Head of caudate nucleus (tissue), 42 donors: ENCODE measurements around the gene ICAM4.

Experiments used
- DNase-seq, 42 donors: peaks; one replicate each; pipeline versions ENCODE4 v3.0.0 to v3.0.0-alpha.2; 2020 to 2021; ENCODE audit warnings: mixed read lengths in 7 of 42
- intact Hi-C: fragments of 100-400 bp; cut with DNase I; formaldehyde crosslinking; loops from one replicate; pipeline ENCODE4 v1.15.0; 2022

ICAM4 gene

GRCh38 chr19:10306327-10306726 is 19.6 kb downstream of the ICAM4 start:
- intact Hi-C loops: no loop called here
- no peak for DNase-seq

DNA sequence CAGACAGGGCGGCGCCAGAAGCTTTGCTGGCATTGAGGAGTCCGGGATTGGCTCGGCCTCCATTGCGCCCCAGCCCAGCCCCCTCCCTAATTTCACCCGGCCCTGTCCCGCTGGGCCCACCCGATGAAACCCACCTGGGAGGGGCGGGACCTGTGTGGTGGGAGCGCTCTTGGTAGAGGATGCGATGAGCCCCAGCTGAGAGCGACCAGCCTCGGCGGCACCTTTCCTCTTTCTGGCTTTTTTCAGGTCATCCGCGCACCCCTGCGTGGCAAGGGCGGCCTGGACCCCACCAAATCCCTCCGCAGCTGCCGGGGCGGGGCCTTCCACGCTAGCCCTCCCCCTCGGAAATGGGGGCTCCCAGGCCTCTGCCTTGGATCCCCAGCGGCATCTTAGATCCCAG is 22.7 kb downstream of the ICAM4 start, which contains the start of gene ZGLP1:
ZGLP1 (minus strand) TSS at position 393 of the 400 bp plus-strand sequence.
- intact Hi-C loops: no loop called here
- DNase-seq: no peak

DNA sequence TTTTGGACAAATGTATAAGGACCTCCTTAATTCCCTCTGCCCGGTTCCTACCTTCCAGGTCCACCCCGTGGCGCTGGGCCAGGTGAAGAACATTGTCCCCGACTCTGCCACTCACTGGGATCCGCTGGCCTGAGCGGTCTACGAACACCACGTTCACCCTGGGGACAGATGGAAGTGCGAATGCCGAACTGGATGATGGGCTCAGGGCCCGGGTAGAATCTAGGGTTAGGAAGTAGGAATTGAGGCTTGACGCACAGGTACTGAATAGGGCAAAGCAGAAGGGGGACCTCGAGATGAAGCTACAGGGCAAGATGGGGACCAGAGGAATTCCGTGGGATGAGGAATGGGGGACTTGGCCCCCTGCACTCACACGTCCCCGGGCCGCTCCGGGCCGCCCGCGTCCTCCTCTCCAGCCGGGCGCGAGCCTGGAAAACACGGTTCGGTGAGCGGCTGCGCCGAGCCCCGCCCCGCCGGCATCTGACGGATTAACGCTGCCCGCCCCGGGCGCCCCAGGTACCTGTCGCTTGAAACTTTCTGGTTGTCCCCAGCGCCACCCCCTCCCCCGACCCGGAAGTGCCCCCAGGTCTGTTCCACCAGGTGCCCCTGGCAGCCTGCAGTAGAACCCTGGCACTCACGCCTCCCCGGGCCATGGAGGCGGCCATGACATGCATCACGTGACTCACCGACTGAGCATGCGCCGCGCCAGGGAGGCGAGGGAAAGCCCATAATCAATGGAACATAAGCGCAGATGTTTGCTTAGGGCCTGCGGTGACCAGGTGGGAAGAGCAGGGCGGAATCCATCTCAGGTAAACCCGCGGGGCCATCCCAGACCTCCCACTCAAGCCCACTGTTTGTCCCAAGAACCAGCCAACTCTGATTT is 28.8 kb downstream of the ICAM4 start, which contains the start of gene FDX2:
FDX2 (minus strand) TSS at position 681 of the 880 bp plus-strand sequence; CDS start at position 662, 19 bp downstream.
- intact Hi-C loops: loop anchor here (2.0 kb wide), 1 partner anchor 17 kb away; the partner anchor contains the start of gene RAVER1

DNA sequence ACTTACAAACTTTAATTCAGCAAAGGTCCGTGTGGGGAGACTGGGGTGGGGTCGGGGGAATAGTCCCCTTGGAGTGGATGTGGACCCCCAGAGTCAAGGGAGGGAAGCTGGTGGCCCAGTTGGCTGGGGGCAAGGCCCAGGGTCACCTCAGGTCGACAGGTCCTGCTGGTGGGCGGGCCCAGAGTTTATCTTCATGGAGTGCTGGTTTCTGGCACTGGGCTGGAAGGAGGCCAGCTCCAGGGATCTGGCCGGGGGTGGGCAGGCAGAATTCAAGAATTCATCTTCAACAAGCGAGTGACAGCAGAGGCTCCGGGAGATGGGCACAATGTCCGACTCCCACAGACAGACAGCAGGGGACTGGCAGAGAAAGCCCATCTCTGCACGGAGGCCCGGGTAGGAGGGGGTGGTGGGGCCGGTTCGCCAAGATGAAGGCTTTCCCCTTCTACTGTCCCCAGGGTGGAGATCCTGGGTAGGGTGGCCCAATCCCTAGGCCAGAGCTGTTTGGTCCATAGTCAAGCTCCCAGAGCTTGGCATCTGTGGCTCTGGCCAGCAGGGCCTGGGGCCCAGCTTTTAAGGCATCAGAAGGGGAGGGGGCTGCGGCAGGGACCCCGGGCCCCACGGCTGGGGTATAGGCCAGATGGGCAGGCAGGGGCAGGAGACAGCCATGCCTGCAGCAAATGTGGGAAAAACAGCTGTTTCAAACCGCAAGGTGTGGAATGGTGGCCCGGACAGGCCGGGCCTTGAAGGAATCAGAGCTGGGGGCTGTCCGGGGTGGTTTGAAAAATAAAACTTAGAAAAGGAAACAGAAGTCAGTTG is 29.7 kb downstream of the ICAM4 start:
- peak in 8 of 42 donors; percentile 11 to 51 (median 30) for DNase-seq
- intact Hi-C loops: no loop called here

More for the DNA sequence above, 28.8 kb downstream of the ICAM4 start, which contains the start of gene FDX2:
- DNase-seq: peak; percentile 82 to 97 (median 93)

GRCh38 chr19:10317045-10317856 is 30.5 kb downstream of the ICAM4 start:
- DNase-seq: no peak
- intact Hi-C loops: no loop called here

- intact Hi-C loops: no loop called here
- DNase-seq: no peak
These were observed 31.2 kb downstream of the ICAM4 start for GRCh38 chr19:10317857-10318462.

DNA sequence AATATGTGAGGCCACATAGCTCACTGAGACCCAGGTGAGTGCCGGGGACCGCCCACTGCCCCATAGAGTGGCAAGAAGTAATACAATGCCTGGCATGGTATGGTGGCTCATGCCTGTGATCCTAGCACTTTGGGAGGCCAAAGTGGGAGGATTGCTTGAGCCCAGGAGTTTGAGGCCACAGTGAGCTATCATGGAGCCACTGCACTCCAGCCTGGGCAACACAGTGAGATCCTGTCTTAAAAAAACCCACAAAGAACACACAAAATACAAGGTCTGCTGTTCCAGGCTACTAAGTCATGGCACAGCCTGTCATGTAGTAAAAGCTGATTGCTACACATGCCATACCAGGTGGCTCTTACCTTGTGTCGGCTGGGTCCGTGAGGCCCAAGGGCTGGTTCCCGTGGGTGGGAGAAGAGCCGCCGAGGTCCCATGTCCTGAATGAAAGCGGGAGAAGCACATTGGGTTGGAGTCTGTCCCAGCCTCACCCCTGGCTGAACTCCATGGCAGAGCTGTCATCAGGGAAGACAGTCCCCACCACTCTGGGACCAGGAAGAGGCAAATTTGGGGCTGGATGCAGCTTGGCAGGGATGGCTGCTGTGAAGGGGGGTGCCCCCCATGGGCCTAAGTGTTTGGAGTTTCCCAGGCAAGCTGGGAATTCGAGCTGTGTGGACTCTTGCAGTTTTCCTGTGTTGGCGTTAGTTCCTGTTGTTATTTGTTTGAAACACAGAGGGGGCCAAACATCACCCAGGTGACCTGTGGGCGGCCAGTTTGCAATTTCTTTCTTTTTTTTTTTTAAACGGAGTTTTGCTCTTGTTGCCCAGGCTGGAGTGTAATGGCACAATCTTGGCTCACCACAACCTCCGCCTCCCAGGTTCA is 32.3 kb downstream of the ICAM4 start:
- intact Hi-C loops: no loop called here
- DNase-seq: no peak

DNA sequence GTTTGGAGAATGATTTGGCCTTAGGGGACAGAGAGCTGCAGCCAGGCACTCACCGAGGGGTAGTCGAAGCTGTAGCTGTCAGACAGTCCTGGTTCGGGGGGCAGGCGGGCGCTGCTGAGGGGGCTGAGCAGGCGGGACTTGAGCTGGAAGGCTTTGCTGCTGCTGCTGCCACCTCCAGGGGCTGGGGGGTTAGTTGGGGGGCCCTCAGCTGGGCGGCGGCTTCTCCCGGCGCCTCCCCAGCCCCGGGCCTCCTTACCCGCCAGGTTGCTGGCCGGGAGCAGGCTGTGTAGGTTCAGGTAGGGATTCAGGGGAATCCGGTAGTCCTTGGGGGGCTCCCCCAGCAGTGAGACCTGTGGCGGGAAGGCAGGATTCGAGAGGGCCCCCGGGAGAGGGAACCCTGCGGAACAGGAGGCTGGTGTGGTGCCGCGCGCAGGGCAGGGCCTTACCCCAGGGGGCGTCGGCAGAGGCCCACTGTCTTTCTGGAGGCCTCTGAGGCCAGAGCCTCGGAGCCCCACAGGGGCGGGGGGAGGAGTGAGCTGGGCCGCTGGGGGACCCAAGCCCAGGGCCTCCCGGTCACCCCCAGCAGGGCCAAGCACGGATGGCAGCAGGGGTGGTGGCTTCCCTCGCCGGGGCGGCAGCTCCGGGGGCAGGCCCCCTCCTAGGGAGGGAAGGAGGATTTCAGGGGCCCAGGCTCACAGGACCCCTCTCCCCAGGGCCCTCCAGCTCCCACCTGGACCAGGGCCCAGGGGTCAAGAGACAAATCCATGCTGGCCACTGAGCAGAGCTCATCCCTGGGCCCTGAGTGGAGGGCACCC is 34.1 kb downstream of the ICAM4 start:
- intact Hi-C loops: no loop called here
- no peak for DNase-seq

DNA sequence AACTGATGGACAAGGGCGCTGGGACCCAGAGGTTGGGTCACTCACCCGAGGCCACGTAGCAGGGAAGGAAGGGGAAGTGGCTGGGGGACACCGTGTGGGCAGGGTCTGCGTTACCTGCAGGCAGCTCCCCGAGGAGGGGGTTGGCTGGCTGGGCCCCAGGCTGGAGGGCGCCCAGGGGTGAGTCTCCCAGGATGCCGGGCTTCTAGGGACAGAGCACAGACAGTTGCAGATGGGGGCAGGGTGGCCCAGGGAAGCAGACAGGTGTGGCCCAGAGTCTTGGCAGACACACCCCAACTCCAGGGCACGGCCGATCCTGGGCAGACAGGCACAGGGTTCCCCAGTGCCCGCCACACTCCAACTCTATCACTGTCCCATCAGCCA is 34.7 kb downstream of the ICAM4 start:
- intact Hi-C loops: no loop called here
- DNase-seq: no peak

DNA sequence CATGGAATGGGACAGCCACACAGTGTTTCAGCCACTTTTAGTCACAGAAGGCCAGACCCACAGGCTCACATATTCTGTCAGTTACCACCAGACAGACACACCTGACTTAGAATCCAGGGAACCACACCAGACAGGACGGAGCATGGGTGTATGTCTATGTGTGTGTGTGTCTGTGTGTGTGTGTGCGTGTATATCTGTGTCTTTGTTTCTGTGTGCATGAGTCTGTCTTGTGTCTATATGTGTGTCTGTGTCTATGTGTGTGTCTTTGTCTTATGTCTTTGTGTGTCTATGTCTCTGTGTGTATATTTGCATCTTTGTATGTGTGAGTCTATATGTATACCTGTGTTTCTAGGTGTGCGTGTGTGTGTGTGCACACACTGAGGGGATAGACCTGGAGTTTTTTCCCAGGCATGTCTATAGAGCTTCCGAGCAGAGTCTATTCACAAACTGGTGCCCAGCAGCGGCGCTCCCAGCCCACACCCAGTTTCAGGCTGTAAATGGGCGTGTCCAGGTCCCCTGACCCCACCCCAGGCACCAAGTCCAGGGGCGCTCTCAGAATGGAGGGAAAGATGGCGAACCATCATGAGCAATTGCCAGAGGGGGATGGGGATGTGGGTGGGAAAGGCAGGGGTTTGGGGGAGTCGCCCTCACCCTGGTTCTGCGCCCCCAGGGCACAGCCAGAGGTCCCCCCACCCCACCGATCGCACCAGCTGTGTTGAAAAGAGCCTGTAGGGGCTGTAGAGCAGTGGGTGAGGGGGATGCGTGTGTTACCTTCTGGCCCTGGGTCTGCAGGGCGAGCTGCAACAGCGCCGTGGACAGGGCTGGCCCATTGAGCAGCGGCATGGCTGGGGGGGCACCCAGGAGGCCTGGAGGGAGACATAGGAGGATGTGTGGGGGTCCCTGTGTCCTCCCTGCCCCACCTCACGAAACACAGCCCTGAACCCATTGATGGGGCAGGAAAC is 35.4 kb downstream of the ICAM4 start:
- intact Hi-C loops: no loop called here
- no peak for DNase-seq

DNA sequence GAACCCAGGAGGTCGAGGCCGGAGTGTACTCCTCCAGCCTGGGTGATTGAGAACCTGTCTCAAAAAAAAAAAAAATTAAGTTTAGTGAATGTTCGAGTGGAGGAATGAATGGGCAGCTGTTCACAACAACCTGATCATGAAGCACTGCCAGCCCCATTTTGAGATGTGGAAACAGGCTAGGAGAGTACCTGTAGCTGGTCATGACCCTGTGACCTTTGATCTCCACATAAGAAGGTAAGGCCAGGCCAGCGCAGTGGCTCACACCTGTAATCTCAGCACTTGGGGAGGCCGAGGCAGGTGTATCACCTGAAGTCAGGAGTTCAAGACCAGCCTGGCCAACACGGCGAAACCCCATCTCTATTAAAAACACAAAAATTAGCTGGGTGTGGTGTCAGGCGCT is 39.0 kb downstream of the ICAM4 start:
- DNase-seq: no peak
- intact Hi-C loops: no loop called here

GRCh38 chr19:10327793-10328192 is 41.0 kb downstream of the ICAM4 start:
- intact Hi-C loops: no loop called here
- no peak for DNase-seq

DNA sequence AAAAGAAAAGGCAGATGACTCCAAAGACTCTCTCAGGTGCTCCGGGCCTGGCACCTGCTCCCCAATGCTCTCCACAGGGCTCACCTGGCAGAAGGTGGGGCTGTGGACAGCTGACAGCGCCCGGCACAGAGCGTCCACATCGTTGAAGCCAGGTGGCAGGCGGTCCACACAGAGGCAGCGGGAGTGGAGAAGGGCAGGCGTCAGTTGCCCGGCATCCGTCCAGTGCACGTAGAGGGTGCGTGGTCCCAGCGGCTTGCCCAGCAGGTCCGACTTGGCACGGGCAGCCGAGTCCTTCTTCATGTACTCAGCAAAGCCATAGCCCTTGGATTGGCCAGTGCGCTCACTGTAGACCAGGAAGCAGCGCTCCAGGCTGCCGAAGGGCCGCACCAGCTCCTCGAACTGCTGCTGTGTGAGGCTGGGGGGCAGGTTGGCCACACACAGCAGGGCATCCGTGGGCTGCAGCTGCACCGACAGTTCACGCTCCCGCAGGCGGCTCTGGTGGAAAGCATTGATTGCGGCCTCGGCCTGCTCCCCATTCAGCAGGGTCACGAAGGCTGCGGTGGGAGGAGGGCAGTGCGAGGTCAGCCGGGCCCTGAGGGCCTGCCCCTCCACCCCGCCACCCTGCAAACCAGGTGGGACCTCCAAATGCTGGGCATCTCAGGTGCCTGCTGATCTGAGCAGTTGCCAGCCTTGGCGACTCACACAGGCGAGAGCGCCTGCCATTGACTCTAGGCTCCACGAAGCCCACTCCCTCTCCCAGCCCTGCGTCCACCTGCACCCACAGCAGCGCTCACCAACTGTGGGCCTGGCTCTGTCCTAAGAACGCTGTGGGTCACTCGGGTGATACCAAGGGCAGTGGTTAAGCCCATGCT is 42.0 kb downstream of the ICAM4 start:
- intact Hi-C loops: no loop called here
- DNase-seq: no peak

- DNase-seq: no peak
- intact Hi-C loops: no loop called here
These were observed 42.8 kb downstream of the ICAM4 start for GRCh38 chr19:10329555-10329954.
